Left renal pelvis (tissue), 4 donors: ENCODE results near the gene C1QL1. TPM values are rescaled to one million over a fixed set of nuclear protein-coding genes. Genes with fewer than 3 reads are reported as not detected.

Source experiments
- DNase-seq, 4 donors: peaks; one replicate each; pipeline ENCODE4 v3.0.0-alpha.2; 2013; ENCODE audit warnings: low read depth in 4 of 4, low spot score in 3 of 4
- polyA plus RNA-seq, 4 donors: library from polyadenylated mRNA; unstranded; fragments of 120-200 nt; gene quantifications; one replicate each; pipeline ENCODE4 v1.2.1, GENCODE V29; 2013; ENCODE audit not compliant: insufficient read length in 4 of 4

C1QL1 gene
- polyA plus RNA-seq, 4 donors, result 1.7 to 3.6 (median 2.2) TPM

DNA sequence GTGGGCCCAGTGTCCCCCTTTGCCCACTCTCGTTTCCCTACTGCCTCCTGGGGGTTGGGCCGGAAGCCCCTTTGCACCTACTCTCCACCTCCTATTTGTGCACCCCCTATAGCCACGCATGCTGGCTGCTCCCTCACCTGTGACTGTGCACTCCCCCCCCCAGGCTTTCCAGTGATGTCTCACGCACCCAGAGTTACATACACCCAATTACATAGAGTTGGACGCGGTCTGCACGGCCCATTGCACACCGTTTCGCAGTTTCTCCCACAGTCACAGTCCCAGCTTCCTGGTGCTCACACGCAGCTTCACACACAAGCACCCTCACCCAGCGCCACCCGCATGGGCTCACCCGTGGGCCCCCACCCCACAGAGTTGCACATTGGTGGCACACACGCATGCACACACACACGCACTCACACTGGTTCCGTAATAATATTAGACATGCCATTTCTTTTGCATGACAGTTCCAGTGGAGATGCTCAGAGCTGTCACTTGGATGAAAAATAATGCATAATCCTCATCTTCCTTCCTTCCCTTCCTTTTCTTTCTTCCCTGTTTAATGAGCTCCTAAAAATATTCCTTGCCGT lies 21.5 kb upstream of the C1QL1 start:
- no peak for DNase-seq

GRCh38 chr17:44988044-44988942 lies 20.2 kb upstream of the C1QL1 start:
- no peak for DNase-seq

DNA sequence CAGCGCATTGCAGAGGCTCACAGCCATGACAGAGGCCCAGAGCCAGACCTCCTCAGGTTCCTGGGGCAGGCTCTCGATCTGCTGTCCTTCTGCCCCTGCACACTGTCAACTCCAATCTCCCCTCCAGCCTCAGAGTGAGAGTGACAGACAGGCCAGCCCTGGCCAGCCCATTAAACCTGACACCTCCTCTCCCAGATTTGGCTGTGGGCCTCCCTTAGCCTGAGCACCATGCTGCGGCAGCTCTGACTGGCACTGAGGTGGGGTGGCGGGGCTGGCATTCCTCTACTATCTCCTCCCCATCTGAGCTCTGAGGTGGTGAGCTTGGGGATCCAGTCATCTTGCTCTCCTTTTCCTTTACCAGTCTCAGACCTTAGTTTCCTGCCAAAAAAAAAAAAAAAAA lies 15.5 kb upstream of the C1QL1 start:
- DNase-seq, result no peak

DNA sequence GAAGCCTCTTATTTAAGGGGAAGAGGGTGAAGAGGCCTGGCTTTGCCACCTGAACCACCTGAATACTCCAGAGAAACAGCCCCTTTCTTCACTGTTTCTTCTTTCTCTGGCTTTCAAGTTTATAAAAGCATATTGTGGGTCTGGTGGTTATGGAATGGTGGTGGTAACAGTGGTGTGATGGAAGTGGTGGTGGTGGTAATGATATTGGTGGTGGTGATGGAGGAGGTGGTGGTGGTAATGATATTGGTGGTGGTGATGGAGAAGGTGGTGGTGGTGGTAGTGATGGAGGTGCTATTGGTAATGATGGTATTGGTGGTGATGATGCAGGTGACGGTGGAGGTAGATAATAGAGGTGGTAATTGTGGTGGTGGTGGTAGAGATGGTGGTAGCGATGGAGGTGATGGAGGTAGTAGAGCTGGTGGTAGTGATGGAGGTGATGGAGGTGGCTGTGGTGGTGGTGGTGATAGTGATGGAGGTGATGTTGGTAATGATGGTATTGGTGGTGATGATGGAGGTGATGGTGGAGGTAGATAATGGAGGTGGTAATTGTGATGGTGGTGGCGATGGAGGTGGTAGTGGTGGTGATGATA lies 14.1 kb upstream of the C1QL1 start:
- no peak for DNase-seq

DNA sequence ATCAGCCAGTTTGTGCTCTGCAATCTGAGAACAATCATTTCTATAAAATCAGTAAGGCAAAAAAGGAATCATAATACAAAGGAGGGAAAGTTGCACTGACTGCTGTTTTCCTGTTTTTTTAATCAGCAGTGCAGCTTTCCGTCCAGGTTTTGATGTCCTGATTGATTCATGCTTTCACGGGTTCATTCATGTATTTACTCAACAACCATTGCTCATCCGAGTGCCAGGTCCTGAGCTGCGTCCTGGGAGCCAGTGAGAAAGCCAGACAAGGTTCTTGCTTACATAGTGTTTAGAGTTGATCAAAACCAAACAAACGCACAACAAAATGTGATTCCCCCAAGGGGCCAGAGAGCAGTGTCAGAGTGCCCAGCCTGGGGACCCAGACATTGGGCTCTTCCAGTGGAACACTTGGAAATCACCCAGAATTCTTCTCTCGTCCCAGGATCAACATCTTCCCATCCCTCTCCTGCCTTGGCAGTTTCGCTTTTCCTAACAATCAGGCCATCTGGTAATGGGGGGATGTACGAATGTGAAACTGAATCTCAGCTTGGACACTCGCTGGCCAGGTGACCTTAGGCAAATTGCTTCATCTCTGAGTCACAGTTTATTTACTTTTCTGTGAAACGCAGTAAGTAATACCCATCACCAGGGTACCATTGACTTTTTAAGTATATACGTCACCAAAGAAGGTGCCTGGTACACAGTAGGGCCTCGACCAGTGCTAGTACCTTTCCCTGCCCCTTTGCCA lies 13.3 kb upstream of the C1QL1 start:
- no peak for DNase-seq

DNA sequence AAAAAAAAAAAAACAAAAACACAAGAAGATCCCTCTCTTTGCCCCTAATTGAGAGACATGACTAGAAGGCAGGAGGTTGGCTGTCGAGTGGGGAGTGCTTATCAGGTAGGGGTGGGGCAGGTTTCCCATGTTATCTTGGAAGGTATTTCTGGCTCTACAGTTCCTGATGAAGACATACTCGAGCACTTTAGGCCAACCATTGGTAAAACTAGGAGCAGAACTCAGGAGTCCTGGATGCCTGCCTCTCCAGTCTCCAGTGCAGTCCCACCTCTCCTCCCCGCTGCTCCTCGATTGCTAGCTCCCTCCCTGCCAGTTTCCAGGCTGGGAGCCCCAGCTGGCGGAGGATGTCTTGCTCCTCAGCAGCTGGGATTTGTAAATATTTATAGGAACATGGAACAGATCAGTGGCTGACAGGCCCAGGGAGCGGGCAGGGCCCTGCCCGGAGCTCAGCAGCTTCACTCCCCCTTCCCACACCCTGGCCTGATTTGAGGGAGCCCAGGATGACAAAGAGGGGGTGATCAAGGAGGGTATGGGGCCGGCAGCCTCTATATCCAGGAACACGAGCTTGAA lies 11.4 kb upstream of the C1QL1 start:
- DNase-seq, result no peak

DNA sequence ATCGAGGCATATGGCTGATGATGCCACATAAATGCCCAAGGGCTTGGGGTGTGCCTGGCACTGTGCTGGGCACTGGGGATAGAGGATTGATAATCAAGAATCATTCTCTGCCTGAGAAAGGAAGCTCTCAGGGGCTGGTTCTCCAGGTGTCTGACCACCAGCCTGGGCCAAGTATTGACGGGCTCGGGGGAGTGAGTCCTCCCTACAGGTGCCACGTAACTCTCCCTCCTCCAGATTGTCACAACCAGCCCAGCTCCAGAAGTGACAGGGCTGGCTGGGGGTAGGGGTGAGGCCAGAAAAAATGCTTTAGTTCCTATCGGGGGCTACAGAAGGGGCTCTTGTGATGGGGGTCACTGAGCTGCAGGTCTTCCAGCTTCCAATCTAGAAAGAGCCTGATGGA lies 10.7 kb upstream of the C1QL1 start:
- no peak for DNase-seq

DNA sequence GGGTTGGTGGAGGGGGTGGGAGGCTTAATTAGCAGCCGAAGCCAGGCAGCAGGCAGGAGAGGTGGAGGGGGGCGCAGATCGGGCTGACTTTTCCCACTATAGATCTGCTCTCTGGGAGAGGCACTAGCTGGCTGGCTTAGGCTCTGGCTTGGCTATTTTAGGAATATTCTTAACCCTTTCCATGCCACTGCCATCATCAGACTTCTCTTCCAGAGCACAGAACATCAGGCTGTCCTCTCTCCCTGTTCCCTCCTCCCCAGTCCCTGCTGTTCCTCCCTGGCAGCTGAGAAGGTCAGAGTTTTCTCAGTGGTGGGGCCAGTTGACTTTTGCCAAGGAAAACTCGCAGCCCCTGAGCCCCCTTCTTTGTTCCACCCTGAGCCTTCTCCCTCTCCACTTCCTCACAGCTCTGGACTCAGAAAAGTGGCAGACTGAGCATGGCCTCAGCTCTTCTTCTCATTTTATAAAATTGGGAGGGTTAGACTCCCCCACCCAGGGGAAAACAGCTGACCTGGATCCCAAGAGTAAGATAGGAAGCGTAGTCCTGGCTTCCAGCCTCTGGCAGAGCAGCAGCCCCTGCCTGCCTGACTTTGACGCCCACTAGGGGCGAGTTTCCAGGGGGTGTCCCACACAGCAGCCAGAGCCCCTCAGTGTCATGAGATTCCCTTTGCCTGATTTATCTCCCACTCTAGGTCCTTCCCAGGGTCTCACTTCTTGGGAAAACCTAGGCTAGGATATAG lies 9.9 kb upstream of the C1QL1 start:
- no peak for DNase-seq

- no peak for DNase-seq
Observed at GRCh38 chr17:44977065-44977464, 9.0 kb upstream of the C1QL1 start.

DNA sequence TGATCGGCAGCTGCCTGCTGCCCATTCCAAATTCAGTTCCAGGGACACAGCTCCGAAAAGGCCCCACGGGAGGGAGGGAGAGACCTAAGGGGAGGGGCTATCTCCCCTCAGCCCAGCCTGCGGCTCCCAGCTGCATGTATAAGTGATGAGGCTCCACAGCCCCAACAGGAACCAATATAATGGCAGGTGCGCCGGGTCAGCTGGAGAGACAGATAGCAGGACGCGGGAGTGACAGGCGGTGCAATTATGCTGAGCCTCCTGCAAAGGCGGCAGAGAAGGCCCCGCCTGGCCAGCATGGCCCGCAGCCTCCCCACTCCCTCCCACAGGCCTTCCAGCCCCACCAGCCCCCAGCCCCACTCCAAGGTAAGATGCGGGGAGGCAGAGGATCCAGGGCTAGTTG lies 8.1 kb upstream of the C1QL1 start:
- no peak for DNase-seq

- no peak for DNase-seq
Observed at GRCh38 chr17:44972953-44973352, 4.8 kb upstream of the C1QL1 start.

DNA sequence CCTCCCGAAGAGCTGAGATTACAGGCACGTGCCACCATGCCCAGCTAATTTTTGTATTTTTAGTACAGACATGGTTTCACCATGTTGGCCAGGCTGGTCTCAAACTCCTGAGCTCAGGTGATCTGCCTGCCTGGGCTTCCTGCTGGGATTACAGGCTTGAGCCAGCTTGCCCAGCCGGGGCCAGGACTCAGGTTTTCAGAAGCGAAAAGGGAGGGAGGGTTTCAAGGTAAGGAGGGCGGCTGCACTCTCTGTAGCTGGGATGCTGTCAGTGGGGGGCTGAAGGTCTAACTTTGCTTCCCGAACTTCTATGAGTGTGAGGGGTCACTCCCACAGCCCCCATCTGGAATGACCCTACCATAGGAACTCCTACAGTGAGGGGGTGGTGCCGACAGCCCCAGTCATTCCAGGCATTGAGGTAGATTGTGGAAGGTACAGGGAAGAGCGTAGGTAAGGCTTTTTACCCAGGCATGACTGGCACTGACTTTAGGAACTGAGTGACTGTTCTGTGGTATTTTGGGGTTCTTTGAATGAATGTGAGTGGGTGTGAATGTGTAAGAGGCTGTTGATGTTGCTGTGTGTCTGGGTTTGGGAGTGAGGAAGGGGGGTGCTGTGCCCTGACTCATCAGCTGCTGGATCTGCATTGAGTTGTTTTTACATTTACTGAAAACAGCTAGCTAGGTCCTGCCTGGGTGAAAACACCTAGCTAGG lies 3.8 kb upstream of the C1QL1 start:
- DNase-seq, result no peak

- peak in 1 of 4 donors; percentile 63 for DNase-seq
Observed at GRCh38 chr17:44970136-44970741, 2.1 kb upstream of the C1QL1 start.

DNA sequence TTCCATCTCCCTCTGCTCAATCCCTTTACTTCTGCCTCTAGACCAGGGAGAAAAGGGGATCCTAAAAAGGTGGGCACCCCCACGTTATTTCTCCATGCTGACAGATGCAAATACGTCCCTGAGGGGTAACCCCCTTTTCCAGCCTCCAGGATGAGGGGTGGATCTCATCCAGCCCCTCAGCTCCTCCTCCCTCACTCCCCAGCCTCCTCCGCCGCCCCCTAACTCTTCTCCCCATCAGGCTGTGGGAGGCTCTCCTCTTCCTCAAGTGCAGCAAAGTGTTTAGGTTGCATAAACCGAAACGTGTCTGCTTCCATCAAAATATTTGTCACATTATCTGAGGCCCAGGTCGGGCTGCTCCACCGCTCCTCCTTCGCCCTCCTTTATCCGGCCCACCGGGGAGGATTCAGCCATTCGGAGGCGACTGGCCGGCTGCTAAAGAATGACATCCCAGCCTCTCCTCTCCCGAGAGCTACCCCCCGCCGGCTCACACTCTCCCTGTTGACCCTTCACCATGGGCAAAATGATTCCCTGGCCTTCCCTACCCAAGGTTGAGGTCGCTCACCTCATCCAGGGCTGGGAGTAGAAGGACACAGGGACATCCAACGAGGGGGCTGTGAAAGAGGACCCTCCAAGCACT lies 1.2 kb upstream of the C1QL1 start:
- DNase-seq, result no peak

- DNase-seq, result no peak
Observed at GRCh38 chr17:44967907-44968224, 237 bp downstream of the C1QL1 start.

DNA sequence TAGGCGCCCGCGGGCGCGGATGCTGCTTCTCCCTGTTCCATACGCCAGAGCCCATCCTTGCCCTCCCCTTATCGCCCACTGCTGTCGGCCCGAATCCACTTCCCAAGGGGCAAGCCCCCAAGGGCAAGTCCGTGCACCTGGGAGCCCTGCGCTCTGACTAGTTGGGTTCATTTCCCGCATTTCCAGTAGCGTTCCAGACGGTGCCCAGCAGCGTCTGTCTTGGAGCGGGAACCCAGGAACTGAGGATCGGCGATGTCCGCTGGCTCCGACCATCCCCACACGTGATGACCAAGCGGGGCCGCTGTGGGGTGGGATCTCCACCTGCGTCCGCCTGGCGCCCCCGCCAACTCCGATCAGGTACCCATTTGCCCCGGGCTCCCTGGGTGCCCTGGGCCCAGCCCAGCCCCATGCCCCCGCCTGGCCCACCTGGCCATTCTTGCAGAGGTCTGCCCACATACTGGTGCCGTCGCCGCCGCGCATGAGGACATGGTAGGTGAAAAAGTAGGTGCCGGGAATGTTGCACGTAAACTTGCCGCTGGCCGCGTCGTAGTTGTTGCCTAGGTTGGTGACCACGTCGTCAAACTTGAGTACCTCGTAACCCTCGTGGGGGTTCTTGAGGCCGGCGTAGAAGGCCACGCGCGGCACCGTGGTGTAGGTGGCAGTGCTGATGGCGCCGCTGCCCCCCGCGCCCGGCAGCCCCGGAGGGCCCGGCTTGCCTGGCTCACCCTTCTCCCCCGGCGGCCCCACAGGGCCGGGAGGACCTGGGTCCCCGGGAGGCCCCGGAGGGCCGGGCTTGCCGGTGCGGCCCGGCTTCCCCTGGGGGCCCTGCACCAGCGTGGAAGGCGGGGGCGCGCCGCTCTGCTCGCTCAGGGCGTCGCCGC lies 837 bp downstream of the C1QL1 start:
- no peak for DNase-seq

DNA sequence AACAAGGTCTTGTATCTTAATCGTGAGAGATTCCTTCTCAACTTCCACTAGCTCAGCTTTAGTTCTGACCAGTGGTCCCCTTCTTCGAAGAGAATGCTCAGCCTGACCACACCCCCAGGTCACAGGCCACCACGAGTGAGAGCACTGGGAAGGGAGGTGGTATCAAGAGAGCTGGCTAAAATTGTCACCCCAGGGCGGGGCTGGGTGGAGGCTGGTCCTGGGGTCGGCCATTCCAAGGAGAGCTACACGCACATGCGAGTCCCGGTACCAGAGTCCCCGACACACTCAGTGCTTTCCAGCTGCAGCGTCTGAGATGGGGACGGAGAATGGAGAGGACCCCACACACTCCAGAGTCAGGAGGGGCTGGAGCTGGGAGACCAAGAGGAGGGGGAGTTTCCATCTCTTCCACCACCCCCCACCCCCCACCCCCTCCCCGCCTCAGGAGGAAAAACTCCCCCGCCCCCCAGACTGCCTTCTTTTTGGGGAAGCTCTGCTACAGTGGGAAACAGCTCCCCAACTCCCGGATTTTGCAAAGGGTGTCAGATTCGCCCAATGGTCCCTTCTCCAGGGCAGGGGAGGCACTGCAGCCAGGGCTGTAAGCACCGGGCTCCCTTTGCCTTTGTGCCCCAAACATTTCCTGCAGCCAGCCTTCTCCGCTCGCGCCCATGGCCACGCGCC lies 1.6 kb downstream of the C1QL1 start:
- DNase-seq, result no peak
